ENCODE data around the gene FSD1L.

GRCh38 chr9:105419816-105420597 is 27.8 kb upstream of the FSD1L start:
- TF ChIP-seq, protein P1, sequence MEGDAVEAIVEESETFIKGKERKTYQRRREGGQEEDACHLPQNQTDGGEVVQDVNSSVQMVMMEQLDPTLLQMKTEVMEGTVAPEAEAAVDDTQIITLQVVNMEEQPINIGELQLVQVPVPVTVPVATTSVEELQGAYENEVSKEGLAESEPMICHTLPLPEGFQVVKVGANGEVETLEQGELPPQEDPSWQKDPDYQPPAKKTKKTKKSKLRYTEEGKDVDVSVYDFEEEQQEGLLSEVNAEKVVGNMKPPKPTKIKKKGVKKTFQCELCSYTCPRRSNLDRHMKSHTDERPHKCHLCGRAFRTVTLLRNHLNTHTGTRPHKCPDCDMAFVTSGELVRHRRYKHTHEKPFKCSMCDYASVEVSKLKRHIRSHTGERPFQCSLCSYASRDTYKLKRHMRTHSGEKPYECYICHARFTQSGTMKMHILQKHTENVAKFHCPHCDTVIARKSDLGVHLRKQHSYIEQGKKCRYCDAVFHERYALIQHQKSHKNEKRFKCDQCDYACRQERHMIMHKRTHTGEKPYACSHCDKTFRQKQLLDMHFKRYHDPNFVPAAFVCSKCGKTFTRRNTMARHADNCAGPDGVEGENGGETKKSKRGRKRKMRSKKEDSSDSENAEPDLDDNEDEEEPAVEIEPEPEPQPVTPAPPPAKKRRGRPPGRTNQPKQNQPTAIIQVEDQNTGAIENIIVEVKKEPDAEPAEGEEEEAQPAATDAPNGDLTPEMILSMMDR (IDR thresholded peaks at IDR 0.05) = no peak
- TF ChIP-seq POLR2A (IDR thresholded peaks at IDR 0.05) = no peak
